Left ventricle myocardium inferior (tissue), 1 donor: ENCODE data around the gene TGM2. TPM values are rescaled to one million over a fixed set of nuclear protein-coding genes. Genes with fewer than 3 reads are reported as not detected.

Experiments
- DNase-seq: peaks from one replicate; pipeline ENCODE4 v3.0.0-alpha.2; 2020
- H3K27ac ChIP-seq: fragments of 200-600 bp; replicated peaks from 2 replicates; pipeline ENCODE4 v1.8.0; 2021
- H3K27me3 ChIP-seq: fragments of 200-600 bp; 2 replicates; pipeline ENCODE4 v1.8.0; 2021; ENCODE audit warnings: low read depth
- H3K36me3 ChIP-seq: fragments of 200-600 bp; 2 replicates; pipeline ENCODE4 v1.8.0; 2021
- H3K4me1 ChIP-seq: fragments of 200-600 bp; 2 replicates; pipeline ENCODE4 v1.8.0; 2021
- H3K4me3 ChIP-seq: fragments of 200-600 bp; 2 replicates; pipeline ENCODE4 v1.8.0; 2021; ENCODE audit warnings: mild to moderate bottlenecking, moderate library complexity
- H3K9me3 ChIP-seq: fragments of 200-600 bp; replicated peaks from 2 replicates; pipeline ENCODE4 v1.8.0; 2021
- CTCF ChIP-seq: fragments of 200-600 bp; IDR thresholded peaks from 2 replicates; pipeline ENCODE4 v1.8.0; 2021; ENCODE audit warnings: antibody characterized with exemption, mild to moderate bottlenecking, borderline replicate concordance
- intact Hi-C: fragments of 100-400 bp; cut with micrococcal nuclease; formaldehyde crosslinking; loops from one replicate; pipeline ENCODE4 v1.11.0; 2022
- total RNA-seq: library from RNA; stranded (reverse); fragmentation: NEBNext Ultra II Directional; extraction: Animal tissue kit (Norgen Biotek cat#: 25700); gene quantifications from one replicate; pipeline ENCODE4 v1.2.1, GENCODE V29; 2021
- donor health status: DM: no; HTN: yes; CAD: no; lungs with severe emphysema.

TGM2 gene
- total RNA-seq, 1 donor from 2014 or later = 846 TPM

GRCh38 chr20:38130687-38131587 is 34.1 kb downstream of the TGM2 start:
- Histone ChIP-seq H3K4me3 (no peak overlapping the region), H3K27me3 (no peaks in the 10 kb centered on the region), H3K36me3 (peaks cover 61% of the 10 kb centered on the region), H3K4me1 (peaks cover 75% of the 10 kb centered on the region), H3K9me3 (no peaks in the 10 kb centered on the region), H3K27ac (peak overlapping the region; percentile 90)
- no peak for DNase-seq
- TF ChIP-seq CTCF = no peak
- intact Hi-C loops = no loop called here

DNA sequence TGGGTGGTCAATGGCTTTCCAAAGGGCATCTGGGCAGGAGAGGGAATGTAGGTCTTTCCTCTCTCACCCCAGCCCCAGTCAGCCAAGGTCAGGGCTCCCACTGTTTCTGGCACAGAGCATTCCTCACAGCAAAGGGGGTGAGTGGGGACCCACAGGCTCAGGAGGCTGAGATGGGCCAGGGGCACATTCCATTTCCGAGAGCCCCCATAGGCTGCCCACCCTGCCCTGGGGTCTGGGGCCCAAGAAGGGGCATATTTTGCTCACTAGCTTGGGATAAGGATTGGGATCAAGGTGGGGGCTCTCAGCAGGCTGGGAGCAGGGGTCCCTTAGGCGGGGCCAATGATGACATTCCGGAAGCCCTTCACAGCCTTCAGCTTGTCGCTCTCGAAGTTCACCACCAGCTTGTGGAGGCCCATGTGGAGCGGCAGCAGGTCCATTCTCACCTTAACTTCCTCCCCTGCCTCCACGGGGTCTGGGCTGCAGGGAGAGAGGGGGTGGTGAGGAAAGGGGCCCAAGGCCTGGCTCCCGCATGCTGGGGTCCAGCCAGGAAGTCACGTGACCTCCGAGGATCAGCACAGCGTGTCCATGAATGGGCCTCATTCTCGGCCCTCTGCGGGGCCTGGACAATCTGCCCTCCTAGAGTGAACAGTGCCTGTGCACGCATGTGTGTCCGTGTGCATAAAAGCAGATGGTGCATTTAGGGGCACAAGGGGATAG is 35.0 kb downstream of the TGM2 start:
- peaks cover 76% of the 10 kb centered on the region for H3K4me1 ChIP-seq
- no peak for DNase-seq

DNA sequence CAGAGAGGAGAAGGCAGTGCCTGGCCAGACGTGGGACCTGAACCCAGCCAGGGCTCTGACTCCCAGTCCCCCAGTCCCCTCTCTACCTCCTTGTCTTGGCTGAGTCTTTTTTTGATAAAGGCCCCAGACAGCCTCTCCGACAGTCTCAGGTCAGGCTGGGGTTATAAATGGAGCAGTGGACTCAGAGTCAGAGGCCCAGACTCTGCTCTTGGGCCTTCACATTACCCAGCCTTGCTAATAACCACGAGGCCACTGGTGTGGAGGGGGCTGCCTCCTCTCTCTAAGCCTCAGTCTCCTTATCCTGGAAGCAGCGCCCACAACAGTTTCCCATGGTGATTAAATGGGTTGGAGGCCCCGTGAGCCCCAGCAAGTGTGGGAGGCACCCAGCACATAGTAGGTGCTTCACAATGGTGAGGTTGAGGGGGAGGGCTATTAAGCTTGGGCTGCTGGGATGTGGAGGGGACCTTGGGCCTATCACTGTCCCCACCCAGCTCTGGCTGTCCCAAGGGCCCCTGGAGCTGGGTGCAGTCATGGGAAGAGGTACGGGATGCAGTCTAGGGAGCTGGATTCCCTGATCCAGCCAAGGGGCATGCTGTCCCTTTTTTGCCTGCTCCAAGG is 35.7 kb downstream of the TGM2 start:
- H3K4me3 ChIP-seq = no peak overlapping the region
- H3K4me1 ChIP-seq = peaks cover 72% of the 10 kb centered on the region
- H3K9me3 ChIP-seq = no peaks in the 10 kb centered on the region
- no peak for DNase-seq
- intact Hi-C loops = no loop called here
- peak overlapping the region; percentile 90 for H3K27ac ChIP-seq
- peaks cover 55% of the 10 kb centered on the region for H3K36me3 ChIP-seq
- no peak for TF ChIP-seq CTCF
- no peaks in the 10 kb centered on the region for H3K27me3 ChIP-seq

More for the DNA sequence above, 35.0 kb downstream of the TGM2 start:
- TF ChIP-seq CTCF = no peak
- Histone ChIP-seq H3K36me3 (peaks cover 55% of the 10 kb centered on the region), H3K27ac (peak overlapping the region; percentile 90), H3K27me3 (no peaks in the 10 kb centered on the region), H3K9me3 (no peaks in the 10 kb centered on the region), H3K4me3 (no peak overlapping the region)
- intact Hi-C loops = no loop called here

GRCh38 chr20:38128691-38129090 is 36.4 kb downstream of the TGM2 start:
- no peaks in the 10 kb centered on the region for H3K9me3 ChIP-seq
- no peaks in the 10 kb centered on the region for H3K27me3 ChIP-seq
- peak overlapping the region; percentile 90 for H3K27ac ChIP-seq
- H3K4me1 ChIP-seq = peaks cover 65% of the 10 kb centered on the region
- H3K36me3 ChIP-seq = peaks cover 49% of the 10 kb centered on the region
- no peak for TF ChIP-seq CTCF
- intact Hi-C loops = no loop called here
- no peak for DNase-seq
- H3K4me3 ChIP-seq = no peak overlapping the region

- intact Hi-C loops = no loop called here
- Histone ChIP-seq H3K27ac (peak overlapping the region; percentile 90), H3K27me3 (no peaks in the 10 kb centered on the region), H3K4me1 (peaks cover 65% of the 10 kb centered on the region), H3K9me3 (no peaks in the 10 kb centered on the region), H3K36me3 (peaks cover 43% of the 10 kb centered on the region), H3K4me3 (no peak overlapping the region)
- no peak for TF ChIP-seq CTCF
- DNase-seq = no peak
These were observed 37.0 kb downstream of the TGM2 start for GRCh38 chr20:38127920-38128528.
